Right hindlimb (tissue), 1 donor: ENCODE results near the gene CHCHD6.

Experiments used
- DNase-seq: peaks from one replicate; pipeline ENCODE4 v3.0.0-alpha.2; 2018

Gene CHCHD6

GRCh38 chr3:126985132-126985985 is 281.3 kb downstream of the CHCHD6 start:
- DNase-seq = no peak

- DNase-seq = no peak
Measured at GRCh38 chr3:126986001-126986400, 282.0 kb downstream of the CHCHD6 start.

- DNase-seq = no peak
Measured at GRCh38 chr3:126987129-126987528, 283.1 kb downstream of the CHCHD6 start.

GRCh38 chr3:126987596-126987995 is 283.6 kb downstream of the CHCHD6 start:
- DNase-seq = no peak

GRCh38 chr3:126988451-126989021 is 284.5 kb downstream of the CHCHD6 start:
- no peak for DNase-seq

- no peak for DNase-seq
Measured at GRCh38 chr3:126989316-126990023, 285.4 kb downstream of the CHCHD6 start.

GRCh38 chr3:126990024-126990700 is 286.1 kb downstream of the CHCHD6 start:
- no peak for DNase-seq

GRCh38 chr3:126990890-126991289 is 286.9 kb downstream of the CHCHD6 start:
- no peak for DNase-seq

GRCh38 chr3:126991366-126992200 is 287.5 kb downstream of the CHCHD6 start:
- DNase-seq = no peak

- DNase-seq = no peak
Measured at GRCh38 chr3:126992216-126992615, 288.2 kb downstream of the CHCHD6 start.

GRCh38 chr3:126992776-126993175 is 288.7 kb downstream of the CHCHD6 start:
- no peak for DNase-seq

GRCh38 chr3:126993436-126993835 is 289.4 kb downstream of the CHCHD6 start:
- DNase-seq = no peak

GRCh38 chr3:126994661-126995245 is 290.7 kb downstream of the CHCHD6 start:
- DNase-seq = peak; percentile 54

- no peak for DNase-seq
Measured at GRCh38 chr3:126995254-126995780, 291.3 kb downstream of the CHCHD6 start.

GRCh38 chr3:126995926-126996512 is 292.0 kb downstream of the CHCHD6 start:
- no peak for DNase-seq

GRCh38 chr3:126996905-126997304 is 292.9 kb downstream of the CHCHD6 start:
- DNase-seq = no peak

- no peak for DNase-seq
Measured at GRCh38 chr3:126997455-126998038, 293.5 kb downstream of the CHCHD6 start.

- no peak for DNase-seq
Measured at GRCh38 chr3:126998320-126998719, 294.3 kb downstream of the CHCHD6 start.

GRCh38 chr3:126998728-126999127 is 294.7 kb downstream of the CHCHD6 start:
- no peak for DNase-seq

- no peak for DNase-seq
Measured at GRCh38 chr3:126999383-126999782, 295.3 kb downstream of the CHCHD6 start.

GRCh38 chr3:127000119-127000518 is 296.1 kb downstream of the CHCHD6 start:
- DNase-seq = peak; percentile 84
